HK-2 (cell line): Measurements from ENCODE around the gene PRKCG.

Experiments used
- DNase-seq: peaks from one replicate; pipeline ENCODE4 v3.0.0-alpha.2; 2018; ENCODE audit not compliant: unreplicated experiment

PRKCG gene

GRCh38 chr19:53872762-53873161 lies 9.2 kb upstream of the PRKCG start:
- no peak for DNase-seq

- DNase-seq: no peak
Measured at GRCh38 chr19:53873773-53874605, 8.0 kb upstream of the PRKCG start.

GRCh38 chr19:53874606-53874990 lies 7.4 kb upstream of the PRKCG start:
- DNase-seq: no peak

GRCh38 chr19:53875602-53876325 lies 6.2 kb upstream of the PRKCG start:
- no peak for DNase-seq

- DNase-seq: no peak
Measured at GRCh38 chr19:53876651-53877224, 5.3 kb upstream of the PRKCG start.

GRCh38 chr19:53877361-53877766 lies 4.6 kb upstream of the PRKCG start:
- no peak for DNase-seq

GRCh38 chr19:53878776-53879139 lies 3.2 kb upstream of the PRKCG start:
- no peak for DNase-seq

GRCh38 chr19:53879140-53880081 lies 2.6 kb upstream of the PRKCG start:
- peak; percentile 92 for DNase-seq

- DNase-seq: no peak
Measured at GRCh38 chr19:53880711-53881481, 1.1 kb upstream of the PRKCG start.

GRCh38 chr19:53882391-53883050 lies 524 bp downstream of the PRKCG start:
- no peak for DNase-seq

- DNase-seq: no peak
Measured at GRCh38 chr19:53883231-53883661, 1.2 kb downstream of the PRKCG start.

GRCh38 chr19:53883741-53884140 lies 1.7 kb downstream of the PRKCG start:
- no peak for DNase-seq

GRCh38 chr19:53884256-53884655 lies 2.3 kb downstream of the PRKCG start:
- DNase-seq: no peak

GRCh38 chr19:53885036-53885435 lies 3.0 kb downstream of the PRKCG start:
- DNase-seq: no peak

GRCh38 chr19:53892301-53892980 lies 10.4 kb downstream of the PRKCG start:
- DNase-seq: no peak

- no peak for DNase-seq
Measured at GRCh38 chr19:53892981-53893325, 11.0 kb downstream of the PRKCG start.

- DNase-seq: no peak
Measured at GRCh38 chr19:53894707-53895106, 12.7 kb downstream of the PRKCG start.

- no peak for DNase-seq
Measured at GRCh38 chr19:53896682-53897081, 14.7 kb downstream of the PRKCG start.

- DNase-seq: no peak
Measured at GRCh38 chr19:53897459-53897858, 15.5 kb downstream of the PRKCG start.

- no peak for DNase-seq
Measured at GRCh38 chr19:53898166-53898565, 16.2 kb downstream of the PRKCG start.
